Bronchial epithelial cell (primary cell): Measurements from ENCODE around the gene NDUFS3. TPM values are rescaled to one million over a fixed set of nuclear protein-coding genes. Genes with fewer than 3 reads are reported as not detected.

Experiments used
- DNase-seq: peaks from one replicate; pipeline ENCODE4 v3.0.0-alpha.2; 2010; ENCODE audit warnings: low read depth
- FAIRE-seq: peaks from 2 replicates; lab custom pipeline; 2011; peaks lifted over from hg19 to GRCh38; lab: Jason Lieb, UNC
- H3K27me3 ChIP-seq: 2 replicates; pipeline ENCODE4 v1.5.1; 2011; ENCODE audit warnings: low read length; ENCODE audit not compliant: control insufficient read depth, insufficient read depth
- H3K36me3 ChIP-seq: 2 replicates; pipeline ENCODE4 v1.5.1; 2011; ENCODE audit warnings: low read length; ENCODE audit not compliant: control insufficient read depth, insufficient read depth
- H3K4me3 ChIP-seq: 2 replicates; pipeline ENCODE4 v1.5.1; 2011; ENCODE audit warnings: mild to moderate bottlenecking, low read depth, low read length, control low read depth
- CTCF ChIP-seq: IDR thresholded peaks from 2 replicates; pipeline ENCODE4 v1.5.1; 2011; ENCODE audit warnings: mild to moderate bottlenecking, moderate library complexity, low read length, control low read depth, inconsistent platforms; ENCODE audit not compliant: insufficient read depth, severe bottlenecking
- total RNA-seq: library from RNA; depleted of rRNA; stranded (reverse); fragments of >200 nt; gene quantifications from 2 replicates; pipeline ENCODE4 v1.2.1, GENCODE V29; 2014

The NDUFS3 gene
- total RNA-seq, 1 donor from 2014 or later = 67.7 TPM

DNA sequence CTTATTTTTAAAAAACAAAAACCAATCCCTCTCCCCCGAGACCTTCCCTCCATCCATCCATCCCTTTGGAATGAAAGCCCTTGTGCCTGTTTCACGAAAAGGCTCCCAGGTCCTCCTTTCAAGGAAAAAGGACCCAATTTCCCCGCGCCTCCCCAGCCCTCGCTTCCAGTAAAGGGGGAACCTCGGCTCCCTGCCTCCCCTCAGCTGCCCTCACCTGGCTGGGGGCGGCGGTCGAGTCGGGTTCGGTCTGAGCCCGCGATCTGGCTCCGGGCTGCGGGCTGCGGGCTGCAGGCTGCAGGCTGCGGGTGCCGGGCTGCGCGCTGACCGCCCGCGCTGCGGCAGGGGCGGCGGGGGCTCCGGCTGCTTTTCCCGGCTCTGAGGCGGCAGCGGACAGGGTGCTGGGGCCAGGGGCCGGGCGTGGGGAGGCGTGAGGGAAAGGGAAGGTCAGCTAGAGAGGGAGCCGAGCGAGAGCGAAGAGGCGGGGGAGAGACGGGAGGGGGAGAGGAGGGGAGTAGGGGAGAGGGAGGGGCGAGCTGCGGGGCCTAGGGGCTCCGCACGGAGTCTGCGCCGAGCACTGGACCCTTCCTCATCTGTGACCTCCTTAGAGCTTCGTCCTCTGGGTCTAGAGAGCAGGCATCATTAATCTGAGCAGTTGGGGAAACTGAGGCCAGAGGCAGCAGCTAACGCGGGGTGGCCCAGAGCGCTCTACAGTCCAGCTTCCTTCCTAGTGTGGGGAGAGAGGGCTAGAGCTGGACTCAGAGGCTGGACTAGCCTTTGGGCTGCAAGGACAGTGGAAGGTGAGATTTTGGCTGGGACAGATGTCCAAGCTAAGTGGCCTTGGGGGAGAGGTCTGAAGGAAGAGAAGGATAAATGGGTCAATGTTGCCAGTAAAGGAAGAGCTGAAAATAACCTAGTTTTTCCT is 15.3 kb downstream of the NDUFS3 start, which contains the start of gene C1QTNF4:
TSS of gene C1QTNF4 (minus strand) at position 478 of the 922 bp plus-strand sequence. CDS start 3,601 bp downstream, outside the sequence.
- FAIRE-seq (no peak), DNase-seq (no peak)
- no peak for TF ChIP-seq CTCF
- Histone ChIP-seq H3K36me3 (no peaks in the 10 kb centered on the region), H3K4me3 (no peak within 1 kb of the TSS), H3K27me3 (peaks cover 33% of the 10 kb centered on the region)

GRCh38 chr11:47595029-47595428 is 16.2 kb downstream of the NDUFS3 start:
- H3K27me3 ChIP-seq = peaks cover 30% of the 10 kb centered on the region
- DNase-seq = no peak
- no peaks in the 10 kb centered on the region for H3K36me3 ChIP-seq
- no peak for FAIRE-seq
- H3K4me3 ChIP-seq = no peak overlapping the region
- TF ChIP-seq CTCF = no peak

GRCh38 chr11:47595967-47596366 is 17.1 kb downstream of the NDUFS3 start:
- no peak for TF ChIP-seq CTCF
- H3K36me3 ChIP-seq = no peaks in the 10 kb centered on the region
- no peak for DNase-seq
- no peak overlapping the region for H3K4me3 ChIP-seq
- peaks cover 30% of the 10 kb centered on the region for H3K27me3 ChIP-seq
- no peak for FAIRE-seq

- TF ChIP-seq CTCF = no peak
- Histone ChIP-seq H3K36me3 (no peaks in the 10 kb centered on the region), H3K4me3 (no peak overlapping the region), H3K27me3 (peaks cover 4% of the 10 kb centered on the region)
- no peak for DNase-seq
- FAIRE-seq = peak; percentile 23
Measured at GRCh38 chr11:47599902-47600301, 21.0 kb downstream of the NDUFS3 start.

- no peak for FAIRE-seq
Measured at GRCh38 chr11:47603295-47603694, 24.4 kb downstream of the NDUFS3 start.

More at GRCh38 chr11:47603295-47603694, 24.4 kb downstream of the NDUFS3 start:
- Histone ChIP-seq H3K36me3 (no peaks in the 10 kb centered on the region), H3K4me3 (no peak overlapping the region), H3K27me3 (no peaks in the 10 kb centered on the region)
- DNase-seq = no peak
- no peak for TF ChIP-seq CTCF
